ENCODE results near the gene OR6N1.

Gene OR6N1

GRCh38 chr1:158794247-158794646 is 22.3 kb upstream of the OR6N1 start:
- ChIA-PET POLR2A (no interaction called here), CTCF (no interaction called here)
- no peak overlapping the region for H3K4me3 ChIP-seq (ENCODE audit: low read depth, low read length)
- no peak for DNase-seq (ENCODE audit: low read depth, low spot score)
- TF ChIP-seq CTCF (IDR thresholded peaks at IDR 0.05; ENCODE audit: insufficient read depth, low read length, missing control alignments), result no peak

GRCh38 chr1:158793604-158794003 is 21.6 kb upstream of the OR6N1 start:
- TF ChIP-seq CTCF (IDR thresholded peaks at IDR 0.05; ENCODE audit: insufficient read depth, low read length, missing control alignments), result no peak
- CTCF ChIA-PET, result no interaction called here
- H3K4me3 ChIP-seq (ENCODE audit: low read depth, low read length), result no peak overlapping the region
- POLR2A ChIA-PET, result no interaction called here
- no peak for DNase-seq (ENCODE audit: low read depth, low spot score)

DNA sequence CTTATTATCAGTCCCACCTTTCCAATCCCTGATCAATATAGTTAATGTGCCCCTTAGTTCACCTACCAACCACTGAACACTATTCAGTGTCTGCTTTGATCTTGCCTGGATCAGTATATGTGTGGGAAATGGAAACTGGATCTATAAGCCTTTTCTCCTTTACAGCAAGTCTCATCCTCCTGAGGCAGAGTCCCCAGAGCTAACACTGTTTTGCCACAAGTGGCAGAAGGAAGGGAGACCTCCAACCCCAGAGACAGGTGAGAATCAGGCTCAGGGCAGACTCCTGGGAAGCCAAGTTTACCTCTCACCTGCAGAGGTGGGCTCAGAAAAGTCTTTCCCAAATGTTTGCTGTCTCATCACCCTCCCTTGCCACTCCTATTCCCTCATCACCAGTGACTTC is 9.1 kb upstream of the OR6N1 start, which contains the start of gene OR6N2:
TSS of gene OR6N2 (minus strand) at position 101 of the 400 bp plus-strand sequence. CDS start 3,569 bp downstream, outside the sequence.
- H3K4me3 ChIP-seq (ENCODE audit: low read depth, low read length), result no peak within 1 kb of the TSS
- POLR2A ChIA-PET, result no interaction called here
- no peak for DNase-seq (ENCODE audit: low read depth, low spot score)
- CTCF ChIA-PET, result no interaction called here
- no peak for TF ChIP-seq CTCF (IDR thresholded peaks at IDR 0.05; ENCODE audit: insufficient read depth, low read length, missing control alignments)

DNA sequence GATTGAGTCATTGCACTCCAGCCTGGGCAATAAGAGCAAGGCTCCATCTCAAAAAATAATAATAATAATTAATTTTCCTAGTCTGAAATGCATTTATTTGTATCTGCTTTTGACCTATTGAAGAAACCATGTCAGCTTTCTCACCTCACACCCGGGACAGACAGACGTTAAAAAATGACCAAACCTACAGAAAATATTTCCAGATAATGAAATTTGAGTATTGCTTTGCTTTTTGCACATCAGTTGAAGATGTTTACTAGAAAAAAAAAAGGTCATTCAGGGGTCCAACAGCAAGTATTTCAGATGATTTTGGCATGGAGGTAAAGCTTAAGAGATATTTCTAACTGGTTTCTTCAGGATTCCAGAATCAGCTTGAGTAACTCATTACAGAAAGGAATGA is 17.6 kb downstream of the OR6N1 start, which contains the start of gene OR6K6:
TSS of gene OR6K6 (plus strand) at position 301 of the 400 bp plus-strand sequence. CDS start 168 bp downstream, outside the sequence.
- CTCF ChIA-PET, result no interaction called here
- no peak for DNase-seq (ENCODE audit: low read depth, low spot score)

DNA sequence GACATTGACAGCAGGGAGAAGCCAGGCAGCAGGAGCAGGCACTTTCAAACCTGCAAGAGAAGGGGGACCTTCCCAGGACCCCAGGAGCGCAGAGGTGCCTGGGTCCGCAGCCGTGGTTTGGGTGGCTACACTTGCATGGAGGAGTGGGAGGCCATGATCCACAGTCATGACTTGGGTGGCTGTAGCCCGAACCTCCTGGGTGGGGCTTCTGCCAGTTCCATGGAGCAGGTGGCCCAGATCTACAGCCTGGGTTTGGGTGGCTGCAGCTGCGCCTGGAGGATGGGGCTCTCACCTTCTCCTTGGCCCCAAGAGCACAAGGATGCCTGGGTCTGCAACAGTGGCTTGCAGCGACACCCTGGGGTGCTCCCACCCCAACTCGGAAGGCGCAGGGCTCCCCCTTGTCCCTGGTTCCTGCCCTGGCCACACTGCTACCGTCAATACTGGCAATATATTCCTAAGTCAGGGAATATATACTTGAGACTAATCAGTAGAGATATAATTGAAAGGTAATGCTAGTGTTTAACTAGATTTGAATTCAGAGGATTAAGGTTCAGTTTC is 19.8 kb downstream of the OR6N1 start:
- ChIA-PET POLR2A (no interaction called here), CTCF (interaction anchor here (0.6 kb wide), 1 partner anchor 166 kb away, joined by 3 read pairs; no protein-coding TSS in a partner anchor)
- no peak overlapping the region for H3K4me3 ChIP-seq (ENCODE audit: low read depth, low read length)
- DNase-seq (ENCODE audit: low read depth, low spot score), result no peak
- no peak for TF ChIP-seq CTCF (IDR thresholded peaks at IDR 0.05; ENCODE audit: insufficient read depth, low read length, missing control alignments)

More for the DNA sequence above, 17.6 kb downstream of the OR6N1 start, which contains the start of gene OR6K6:
- POLR2A ChIA-PET, result no interaction called here
- H3K4me3 ChIP-seq (ENCODE audit: low read depth, low read length), result no peak within 1 kb of the TSS
- TF ChIP-seq CTCF (IDR thresholded peaks at IDR 0.05; ENCODE audit: insufficient read depth, low read length, missing control alignments), result no peak

DNA sequence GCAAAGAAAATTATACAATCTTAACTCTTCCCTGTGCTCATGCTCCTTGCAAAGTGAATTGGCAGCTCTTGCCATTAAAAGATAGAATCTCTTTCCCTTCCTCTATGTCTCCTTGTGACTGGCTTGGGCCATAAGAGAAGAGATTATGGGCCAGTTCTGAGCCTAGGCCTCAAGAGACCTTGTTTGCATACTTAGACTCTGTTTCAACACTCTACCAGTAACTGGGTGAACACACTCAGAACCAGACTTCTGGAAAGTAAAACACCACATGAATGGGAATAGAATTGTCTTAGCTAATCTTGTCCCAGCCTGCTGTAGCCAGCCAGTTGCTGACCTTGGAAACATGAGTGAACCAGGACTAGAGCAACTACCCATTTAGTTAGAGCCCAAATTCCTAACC is 36.1 kb downstream of the OR6N1 start:
- TF ChIP-seq CTCF (IDR thresholded peaks at IDR 0.05; ENCODE audit: insufficient read depth, low read length, missing control alignments), result no peak
- no peak for DNase-seq (ENCODE audit: low read depth, low spot score)
- POLR2A ChIA-PET, result no interaction called here
- no peak overlapping the region for H3K4me3 ChIP-seq (ENCODE audit: low read depth, low read length)
- CTCF ChIA-PET, result no interaction called here

All from AG04449 (cell line).